Mucosa of gallbladder (tissue), 1 donor: ENCODE data around the gene TFCP2. TPM values are rescaled to one million over a fixed set of nuclear protein-coding genes. Genes with fewer than 3 reads are reported as not detected.

ENCODE experiments used
- total RNA-seq: library from RNA; stranded (reverse); gene quantifications from one replicate; pipeline ENCODE4 v1.2.1, GENCODE V29; 2021
- donor health status: DM: no; HTN: no; CAD: no.

TFCP2 gene
- total RNA-seq, 1 donor from 2014 or later, result 31.8 TPM

Other genes with a start within 250 kb of the TFCP2 start
- gene HIGD1C, start 220.6 kb downstream of the TFCP2 start, total RNA-seq, result not detected
- 56.1 TPM for gene SLC11A2, start 146.8 kb downstream of the TFCP2 start, total RNA-seq
- 64.0 TPM for gene LETMD1, start 124.8 kb downstream of the TFCP2 start, total RNA-seq
- gene CSRNP2, start 89.5 kb downstream of the TFCP2 start, total RNA-seq, result 32.5 TPM
- 12.4 TPM for gene POU6F1, start 44.9 kb upstream of the TFCP2 start, total RNA-seq
- 263 TPM for gene DAZAP2, start 65.7 kb upstream of the TFCP2 start, total RNA-seq
- gene SMAGP, start 97.3 kb upstream of the TFCP2 start, total RNA-seq, result 40.4 TPM
- 9.8 TPM for gene BIN2, start 151.0 kb upstream of the TFCP2 start, total RNA-seq
- gene CELA1, start 173.5 kb upstream of the TFCP2 start, total RNA-seq, result not detected
- 6.2 TPM for gene GALNT6, start 218.3 kb upstream of the TFCP2 start, total RNA-seq